GM19463 (cell line): ENCODE results near the gene DHX58.

Experiments
- ATAC-seq: cut with Tn5 transposase; IDR thresholded peaks from one replicate; pipeline ENCODE4 v1.9.1; 2021; ENCODE audit warnings: mild to moderate bottlenecking, moderate library complexity; ENCODE audit not compliant: unreplicated experiment

The DHX58 gene

GRCh38 chr17:42111265-42111636 lies 1.3 kb downstream of the DHX58 start:
- ATAC-seq, result no peak

- no peak for ATAC-seq
Observed at GRCh38 chr17:42110301-42111264, 1.9 kb downstream of the DHX58 start.

GRCh38 chr17:42109086-42109485 lies 3.4 kb downstream of the DHX58 start:
- no peak for ATAC-seq

GRCh38 chr17:42107597-42108576 lies 4.6 kb downstream of the DHX58 start:
- ATAC-seq, result peak; percentile 63

GRCh38 chr17:42107124-42107523 lies 5.4 kb downstream of the DHX58 start:
- ATAC-seq, result no peak

- ATAC-seq, result no peak
Observed at GRCh38 chr17:42106009-42106408, 6.5 kb downstream of the DHX58 start.

- no peak for ATAC-seq
Observed at GRCh38 chr17:42104264-42104663, 8.2 kb downstream of the DHX58 start.

- no peak for ATAC-seq
Observed at GRCh38 chr17:42103221-42103954, 9.1 kb downstream of the DHX58 start.

GRCh38 chr17:42101513-42102292 lies 10.8 kb downstream of the DHX58 start:
- ATAC-seq, result no peak

GRCh38 chr17:42098730-42099399 lies 13.6 kb downstream of the DHX58 start:
- ATAC-seq, result no peak

GRCh38 chr17:42097691-42098631 lies 14.6 kb downstream of the DHX58 start, which contains the start of gene ZNF385C:
TSS of gene ZNF385C (minus strand) at chr17:42098473. CDS start at chr17:42063056, 35,417 bp downstream.
- no peak for ATAC-seq

- no peak for ATAC-seq
Observed at GRCh38 chr17:42096360-42097111, 16.0 kb downstream of the DHX58 start.

GRCh38 chr17:42094375-42095069 lies 18.0 kb downstream of the DHX58 start:
- ATAC-seq, result no peak

GRCh38 chr17:42092939-42093338 lies 19.6 kb downstream of the DHX58 start:
- ATAC-seq, result no peak

GRCh38 chr17:42090964-42091790 lies 21.3 kb downstream of the DHX58 start:
- ATAC-seq, result no peak

GRCh38 chr17:42088736-42089135 lies 23.8 kb downstream of the DHX58 start:
- ATAC-seq, result no peak
